Measurements from ENCODE around the gene ADAT1.
A peak's percentile ranks its signal among the peaks of the same experiment; 100 is the strongest.
"Not testable (repeated sequence)": the region's sequence is repeated elsewhere in the genome, so short reads cannot be mapped to it uniquely, and the experiment has no call there.

Gene ADAT1

DNA sequence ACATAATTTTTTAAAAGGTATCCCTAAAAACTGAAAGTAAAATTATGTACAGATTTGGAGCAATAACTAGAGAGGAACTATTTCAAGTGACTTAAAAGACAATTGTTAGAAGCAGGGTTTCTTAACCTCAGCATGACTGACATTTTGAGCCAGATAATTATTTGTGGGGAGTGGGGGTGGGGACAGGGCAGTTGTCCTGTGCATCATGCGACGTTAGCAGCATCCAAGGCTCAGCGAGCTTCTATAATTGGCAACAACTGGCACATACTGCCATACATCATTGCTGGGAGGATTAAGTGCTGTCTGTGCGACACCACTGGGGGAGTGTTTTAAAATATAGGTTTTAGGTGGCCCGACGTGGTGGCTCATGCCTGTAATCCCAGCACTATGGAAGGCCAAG, 29.8 kb downstream of the ADAT1 start:
- peaks cover 25% of the 10 kb centered on the region for H3K4me1 ChIP-seq (ENCODE audit: insufficient read depth, low read length)
- H3K27me3 ChIP-seq (ENCODE audit: control insufficient read depth in 1 of 2, insufficient read depth in 2 of 2, low read length in 2 of 2), result no peaks in the 10 kb centered on the region
- peaks cover 6% of the 10 kb centered on the region for H3K36me3 ChIP-seq (ENCODE audit: insufficient read depth, low read length)
- no peak overlapping the region for H3K27ac ChIP-seq (ENCODE audit: low read depth, low read length)
- H3K4me3 ChIP-seq (ENCODE audit: low read depth in 1 of 2, low read length in 2 of 2), result no peak overlapping the region
- no peak overlapping the region for H3K9ac ChIP-seq (ENCODE audit: low read length)
- H3K9me3 ChIP-seq (ENCODE audit: low read length), result no peaks in the 10 kb centered on the region

DNA sequence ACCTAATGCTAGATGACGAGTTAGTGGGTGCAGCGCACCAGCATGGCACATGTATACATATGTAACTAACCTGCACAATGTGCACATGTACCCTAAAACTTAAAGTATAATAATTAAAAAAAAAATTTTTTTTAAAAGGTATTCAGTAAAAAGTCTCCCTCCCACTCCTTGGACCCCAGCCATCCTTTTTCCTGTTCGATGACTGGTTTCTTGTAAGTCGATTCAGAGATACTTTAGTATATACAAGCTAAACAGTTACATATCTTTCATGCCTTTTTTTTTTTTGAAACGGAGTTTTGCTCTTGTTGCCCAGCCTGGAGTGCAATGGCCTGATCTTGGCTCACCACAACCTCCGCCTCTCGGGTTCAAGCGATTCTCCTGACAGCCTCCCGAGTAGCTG, 31.2 kb downstream of the ADAT1 start:
- H3K4me3 ChIP-seq (ENCODE audit: low read depth in 1 of 2, low read length in 2 of 2); H3K27me3 ChIP-seq (ENCODE audit: control insufficient read depth in 1 of 2, insufficient read depth in 2 of 2, low read length in 2 of 2); H3K27ac ChIP-seq (ENCODE audit: low read depth, low read length); H3K9ac ChIP-seq (ENCODE audit: low read length); H3K36me3 ChIP-seq (ENCODE audit: insufficient read depth, low read length); H3K9me3 ChIP-seq (ENCODE audit: low read length): not testable (repeated sequence)
- peaks cover 25% of the 10 kb centered on the region for H3K4me1 ChIP-seq (ENCODE audit: insufficient read depth, low read length)

DNA sequence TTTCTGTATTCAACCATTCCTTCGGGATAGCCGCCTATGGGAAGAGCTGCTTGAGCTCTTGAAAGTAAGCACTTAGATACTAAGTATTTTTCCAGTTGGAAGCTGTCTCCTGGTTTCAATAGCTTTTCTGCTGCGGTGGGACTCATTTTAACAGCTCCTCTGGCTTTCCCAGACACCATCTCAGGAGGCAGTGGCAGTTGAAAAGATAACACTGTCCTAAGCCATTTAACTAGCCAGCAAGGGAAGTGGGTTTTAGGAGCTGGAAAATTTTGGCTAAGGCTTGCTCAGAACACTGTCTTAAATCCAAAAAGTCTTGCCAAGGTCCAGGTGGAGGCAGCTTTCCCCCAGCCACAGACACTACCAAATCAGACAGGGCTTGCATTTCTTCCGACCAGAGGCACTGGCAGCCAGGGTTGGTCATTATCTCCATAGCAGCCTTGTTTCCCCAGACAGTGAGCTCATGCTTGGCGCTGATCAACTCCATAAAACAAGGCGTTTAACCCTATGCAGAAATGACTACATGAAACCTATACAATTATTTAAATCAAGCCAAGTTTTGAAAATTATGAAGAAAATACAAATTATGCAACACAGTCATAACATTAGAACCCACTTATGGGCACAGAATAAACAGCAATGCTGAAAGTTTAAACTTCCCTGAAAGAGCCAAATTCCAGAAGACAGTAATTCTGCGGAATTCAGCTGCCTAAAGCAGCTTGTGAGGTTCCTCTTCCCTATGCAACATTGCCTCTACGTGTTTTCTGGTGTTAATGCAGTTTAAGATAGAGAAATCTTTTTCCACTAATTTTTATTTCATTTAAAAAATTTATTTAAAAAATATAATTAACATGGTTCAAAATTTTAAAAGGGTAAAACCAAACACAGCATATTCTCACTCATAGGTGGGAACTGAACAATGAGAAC, 31.9 kb downstream of the ADAT1 start:
- Histone ChIP-seq H3K36me3 (ENCODE audit: insufficient read depth, low read length) (no peaks in the 10 kb centered on the region), H3K27me3 (ENCODE audit: control insufficient read depth in 1 of 2, insufficient read depth in 2 of 2, low read length in 2 of 2) (no peaks in the 10 kb centered on the region), H3K4me1 (ENCODE audit: insufficient read depth, low read length) (peaks cover 25% of the 10 kb centered on the region), H3K9me3 (ENCODE audit: low read length) (no peaks in the 10 kb centered on the region), H3K9ac (ENCODE audit: low read length) (peak overlapping the region; percentile 45), H3K4me3 (ENCODE audit: low read depth in 1 of 2, low read length in 2 of 2) (peak overlapping the region in 1 of 2 donors; percentile 51), H3K27ac (ENCODE audit: low read depth, low read length) (peak overlapping the region; percentile 92)

DNA sequence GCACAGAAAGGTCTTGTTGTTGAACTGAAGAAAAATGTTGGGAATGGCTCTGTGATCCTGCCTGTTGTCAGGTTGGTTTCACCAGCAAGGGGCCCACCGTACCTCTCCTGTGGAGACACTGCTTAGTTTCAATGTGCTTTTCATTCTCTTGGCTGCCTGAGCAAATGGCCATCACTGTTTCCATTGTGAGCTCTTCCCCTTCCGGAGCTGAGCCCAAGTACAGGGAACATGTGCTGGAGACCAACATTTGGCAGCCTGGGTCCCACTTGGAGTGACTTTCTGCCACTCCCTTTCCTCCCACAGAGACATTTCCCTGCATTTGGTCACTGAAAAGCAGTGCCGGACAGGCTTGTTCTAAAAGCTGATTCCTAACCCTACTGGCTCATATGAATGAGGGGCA, 33.8 kb downstream of the ADAT1 start:
- no peaks in the 10 kb centered on the region for H3K9me3 ChIP-seq (ENCODE audit: low read length)
- no peaks in the 10 kb centered on the region for H3K27me3 ChIP-seq (ENCODE audit: control insufficient read depth in 1 of 2, insufficient read depth in 2 of 2, low read length in 2 of 2)
- peaks cover 25% of the 10 kb centered on the region for H3K4me1 ChIP-seq (ENCODE audit: insufficient read depth, low read length)
- no peaks in the 10 kb centered on the region for H3K36me3 ChIP-seq (ENCODE audit: insufficient read depth, low read length)
- no peak overlapping the region for H3K27ac ChIP-seq (ENCODE audit: low read depth, low read length)
- no peak overlapping the region for H3K9ac ChIP-seq (ENCODE audit: low read length)
- no peak overlapping the region for H3K4me3 ChIP-seq (ENCODE audit: low read depth in 1 of 2, low read length in 2 of 2)

DNA sequence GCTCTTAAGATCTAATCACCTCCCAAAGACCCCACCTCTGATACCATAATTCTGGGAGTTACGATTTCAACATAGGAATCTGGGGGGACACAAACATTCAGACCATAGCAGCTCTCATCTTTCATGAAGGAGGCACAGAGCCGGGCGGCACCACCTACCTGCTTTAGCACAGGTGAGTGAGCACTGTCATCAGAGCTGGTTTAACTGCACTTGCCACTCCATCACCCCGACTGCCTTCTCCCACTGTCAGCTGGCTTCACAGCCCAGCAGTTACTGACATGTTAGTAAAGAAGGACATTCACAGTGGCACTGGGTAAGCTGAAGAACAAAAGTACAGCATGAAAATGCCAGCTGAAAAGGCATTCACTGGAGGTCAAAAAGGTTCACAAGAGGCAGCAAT, 34.4 kb downstream of the ADAT1 start:
- H3K4me1 ChIP-seq (ENCODE audit: insufficient read depth, low read length), result peaks cover 25% of the 10 kb centered on the region
- H3K4me3 ChIP-seq (ENCODE audit: low read depth in 1 of 2, low read length in 2 of 2), result no peak overlapping the region
- H3K9me3 ChIP-seq (ENCODE audit: low read length), result no peaks in the 10 kb centered on the region
- no peaks in the 10 kb centered on the region for H3K36me3 ChIP-seq (ENCODE audit: insufficient read depth, low read length)
- H3K27me3 ChIP-seq (ENCODE audit: control insufficient read depth in 1 of 2, insufficient read depth in 2 of 2, low read length in 2 of 2), result no peaks in the 10 kb centered on the region
- H3K9ac ChIP-seq (ENCODE audit: low read length), result no peak overlapping the region
- H3K27ac ChIP-seq (ENCODE audit: low read depth, low read length), result no peak overlapping the region

DNA sequence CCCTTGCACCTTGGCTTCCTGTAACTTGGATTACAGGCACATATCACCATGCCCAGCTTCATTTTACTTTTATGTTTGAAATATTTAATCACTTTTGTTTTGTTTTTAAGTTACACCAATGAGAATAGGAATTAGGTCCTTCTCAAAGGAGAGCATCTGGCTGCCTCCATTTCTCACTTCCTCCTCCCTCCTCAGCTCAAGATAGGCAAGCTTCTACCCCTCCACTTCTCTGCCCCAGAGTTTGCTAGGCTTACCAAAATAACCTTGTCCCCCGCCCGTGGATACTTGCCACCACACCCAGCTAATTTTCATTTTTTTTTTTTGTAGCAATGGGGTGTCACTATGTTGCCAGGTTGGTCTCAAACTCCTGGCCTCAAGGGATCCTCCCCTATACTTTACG, 39.0 kb downstream of the ADAT1 start:
- Histone ChIP-seq H3K4me1 (ENCODE audit: insufficient read depth, low read length) (peaks cover 4% of the 10 kb centered on the region), H3K9me3 (ENCODE audit: low read length) (no peaks in the 10 kb centered on the region), H3K4me3 (ENCODE audit: low read depth in 1 of 2, low read length in 2 of 2) (no peak overlapping the region), H3K36me3 (ENCODE audit: insufficient read depth, low read length) (peaks cover 9% of the 10 kb centered on the region), H3K27ac (ENCODE audit: low read depth, low read length) (no peak overlapping the region), H3K9ac (ENCODE audit: low read length) (no peak overlapping the region), H3K27me3 (ENCODE audit: control insufficient read depth in 1 of 2, insufficient read depth in 2 of 2, low read length in 2 of 2) (no peaks in the 10 kb centered on the region)

DNA sequence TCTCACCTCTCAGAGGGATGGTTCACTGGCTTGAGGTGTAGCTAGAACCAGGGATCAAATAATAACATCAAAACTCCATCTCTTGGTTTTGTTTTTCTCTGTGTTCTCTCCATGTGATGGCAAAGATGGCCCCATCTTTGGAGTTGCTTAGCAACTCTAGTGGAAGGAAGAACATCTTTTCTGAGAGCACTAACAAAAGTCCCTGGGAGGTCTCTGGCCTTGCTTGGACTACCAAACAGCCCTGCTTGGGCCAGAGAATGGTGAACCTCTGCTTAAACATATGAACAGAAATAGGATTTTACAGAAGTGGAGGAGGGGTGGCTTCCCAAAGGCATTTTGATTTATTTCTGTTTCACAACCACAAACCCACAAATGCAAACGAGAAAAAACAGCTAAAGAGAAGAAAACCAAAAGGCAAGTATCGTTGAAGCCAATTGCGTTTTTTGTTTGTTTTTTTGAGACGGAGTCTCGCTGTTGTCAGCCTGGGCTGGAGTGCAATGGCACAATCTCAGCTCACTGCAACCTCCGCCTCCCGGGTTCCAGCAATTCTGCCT, 43.7 kb downstream of the ADAT1 start:
- no peak overlapping the region for H3K4me3 ChIP-seq (ENCODE audit: low read depth in 1 of 2, low read length in 2 of 2)

DNA sequence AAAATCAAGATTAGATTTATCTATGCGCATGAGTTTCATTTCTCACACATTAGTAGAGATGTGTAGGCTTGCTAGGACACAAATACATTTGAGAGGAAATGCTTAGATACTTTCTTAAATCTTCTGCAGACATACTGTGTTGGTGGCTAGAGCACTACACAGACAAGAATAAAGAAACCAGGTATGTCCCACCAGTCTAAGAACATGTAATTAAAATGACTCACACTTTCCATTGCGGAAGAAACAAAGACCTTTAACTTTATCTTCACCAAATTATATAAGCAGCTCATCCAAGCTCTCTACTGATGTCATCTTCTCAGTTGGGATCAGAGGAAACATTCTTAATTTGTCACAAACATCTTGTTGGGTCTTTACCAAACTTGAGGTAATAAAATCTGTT, 44.4 kb downstream of the ADAT1 start:
- H3K4me3 ChIP-seq (ENCODE audit: low read depth in 1 of 2, low read length in 2 of 2), result no peak overlapping the region
- H3K4me1 ChIP-seq (ENCODE audit: insufficient read depth, low read length), result peaks cover 7% of the 10 kb centered on the region
- H3K9me3 ChIP-seq (ENCODE audit: low read length), result no peaks in the 10 kb centered on the region
- H3K27me3 ChIP-seq (ENCODE audit: control insufficient read depth in 1 of 2, insufficient read depth in 2 of 2, low read length in 2 of 2), result no peaks in the 10 kb centered on the region
- no peak overlapping the region for H3K27ac ChIP-seq (ENCODE audit: low read depth, low read length)
- H3K36me3 ChIP-seq (ENCODE audit: insufficient read depth, low read length), result peaks cover 48% of the 10 kb centered on the region
- H3K9ac ChIP-seq (ENCODE audit: low read length), result no peak overlapping the region

More for the DNA sequence above, 43.7 kb downstream of the ADAT1 start:
- Histone ChIP-seq H3K9me3 (ENCODE audit: low read length) (no peaks in the 10 kb centered on the region), H3K27me3 (ENCODE audit: control insufficient read depth in 1 of 2, insufficient read depth in 2 of 2, low read length in 2 of 2) (no peaks in the 10 kb centered on the region), H3K4me1 (ENCODE audit: insufficient read depth, low read length) (peaks cover 7% of the 10 kb centered on the region), H3K9ac (ENCODE audit: low read length) (no peak overlapping the region), H3K27ac (ENCODE audit: low read depth, low read length) (no peak overlapping the region), H3K36me3 (ENCODE audit: insufficient read depth, low read length) (peaks cover 42% of the 10 kb centered on the region)

DNA sequence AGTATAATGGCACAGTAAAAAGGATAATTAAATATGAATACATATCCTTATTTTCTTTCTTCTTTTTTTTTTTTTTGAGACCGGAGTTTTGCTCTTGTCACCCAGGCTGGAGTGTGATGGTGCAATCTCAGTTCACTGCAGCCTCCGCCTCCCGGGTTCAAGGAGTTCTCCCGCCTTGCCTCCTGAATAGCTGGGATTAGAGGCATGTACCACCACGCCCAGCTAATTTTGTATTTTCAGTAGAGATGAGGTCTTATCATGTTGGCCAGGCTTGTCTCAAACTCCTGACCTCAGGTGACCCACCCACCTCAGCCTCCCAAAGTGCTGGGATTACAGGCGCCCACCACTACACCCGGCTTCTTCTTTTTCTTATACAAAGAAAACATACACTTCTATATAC, 44.9 kb downstream of the ADAT1 start:
- Histone ChIP-seq H3K27ac (ENCODE audit: low read depth, low read length) (no peak overlapping the region), H3K36me3 (ENCODE audit: insufficient read depth, low read length) (peaks cover 53% of the 10 kb centered on the region), H3K9me3 (ENCODE audit: low read length) (no peaks in the 10 kb centered on the region), H3K9ac (ENCODE audit: low read length) (no peak overlapping the region), H3K4me1 (ENCODE audit: insufficient read depth, low read length) (peaks cover 8% of the 10 kb centered on the region), H3K27me3 (ENCODE audit: control insufficient read depth in 1 of 2, insufficient read depth in 2 of 2, low read length in 2 of 2) (no peaks in the 10 kb centered on the region), H3K4me3 (ENCODE audit: low read depth in 1 of 2, low read length in 2 of 2) (no peak overlapping the region)

DNA sequence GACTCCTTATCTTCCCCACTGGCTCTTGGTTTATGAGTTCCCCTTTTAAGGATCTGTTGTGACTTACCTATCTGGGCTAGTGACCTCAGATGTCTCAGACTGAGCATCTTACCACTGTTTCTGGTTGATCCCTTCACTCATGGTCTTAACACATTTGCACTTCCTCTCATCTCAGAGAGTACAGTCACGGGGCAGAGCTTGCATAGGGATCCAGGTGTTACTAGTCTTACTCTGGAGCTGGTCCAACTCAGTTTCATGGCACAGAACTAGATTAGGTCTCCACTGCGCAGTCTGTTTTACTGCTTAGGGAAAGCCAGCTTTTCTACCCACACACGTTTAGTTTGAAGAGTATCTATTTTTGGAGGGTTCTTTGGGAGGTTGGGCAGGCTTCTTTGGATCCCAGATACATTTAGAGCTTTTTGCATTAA, 46.7 kb downstream of the ADAT1 start:
- H3K9me3 ChIP-seq (ENCODE audit: low read length), result no peaks in the 10 kb centered on the region
- peaks cover 14% of the 10 kb centered on the region for H3K4me1 ChIP-seq (ENCODE audit: insufficient read depth, low read length)
- H3K27ac ChIP-seq (ENCODE audit: low read depth, low read length), result no peak overlapping the region
- no peaks in the 10 kb centered on the region for H3K27me3 ChIP-seq (ENCODE audit: control insufficient read depth in 1 of 2, insufficient read depth in 2 of 2, low read length in 2 of 2)
- H3K9ac ChIP-seq (ENCODE audit: low read length), result no peak overlapping the region
- H3K4me3 ChIP-seq (ENCODE audit: low read depth in 1 of 2, low read length in 2 of 2), result no peak overlapping the region
- H3K36me3 ChIP-seq (ENCODE audit: insufficient read depth, low read length), result peaks cover 67% of the 10 kb centered on the region

DNA sequence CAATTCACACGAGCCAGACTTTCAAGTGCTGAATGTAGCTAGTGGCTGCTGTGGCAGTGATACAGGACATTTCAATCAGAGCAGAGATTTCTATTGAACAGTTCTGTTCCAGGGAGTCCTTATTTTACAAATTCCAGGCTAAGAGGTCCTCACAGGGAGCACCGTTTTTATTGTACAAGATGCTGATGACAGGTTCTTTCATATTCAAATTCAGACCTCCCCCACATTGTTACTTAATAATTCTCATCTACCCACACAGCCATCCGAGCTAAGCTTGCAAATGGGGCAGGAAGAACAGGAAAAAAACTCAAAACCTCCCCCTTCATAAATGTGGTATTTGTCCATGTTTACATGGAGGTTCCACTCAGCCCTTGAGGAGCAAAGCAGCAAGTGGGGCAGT, 47.1 kb downstream of the ADAT1 start:
- Histone ChIP-seq H3K27me3 (ENCODE audit: control insufficient read depth in 1 of 2, insufficient read depth in 2 of 2, low read length in 2 of 2) (no peaks in the 10 kb centered on the region), H3K9ac (ENCODE audit: low read length) (no peak overlapping the region), H3K36me3 (ENCODE audit: insufficient read depth, low read length) (peaks cover 71% of the 10 kb centered on the region), H3K4me3 (ENCODE audit: low read depth in 1 of 2, low read length in 2 of 2) (no peak overlapping the region), H3K4me1 (ENCODE audit: insufficient read depth, low read length) (peaks cover 14% of the 10 kb centered on the region), H3K9me3 (ENCODE audit: low read length) (no peaks in the 10 kb centered on the region), H3K27ac (ENCODE audit: low read depth, low read length) (no peak overlapping the region)

DNA sequence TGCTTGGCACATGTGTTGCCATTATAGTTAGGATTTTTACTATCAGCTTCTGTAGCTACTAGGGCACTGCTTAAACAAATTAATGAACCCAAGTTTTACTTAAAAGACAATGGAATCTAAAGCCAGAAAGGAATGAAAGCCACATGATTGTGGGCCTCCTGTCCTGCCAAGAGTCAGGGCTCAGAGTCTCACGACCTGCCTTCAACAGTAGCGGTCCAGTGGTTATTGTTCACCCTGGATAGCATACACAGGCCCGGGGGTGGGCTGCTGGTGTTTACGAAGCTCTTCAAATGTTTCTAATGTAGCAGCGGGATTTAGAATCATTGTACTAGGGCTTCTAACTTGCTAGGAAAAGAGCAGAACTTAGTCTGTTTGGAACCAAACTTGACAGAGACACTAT, 49.1 kb downstream of the ADAT1 start:
- H3K4me1 ChIP-seq (ENCODE audit: insufficient read depth, low read length), result peaks cover 23% of the 10 kb centered on the region
- no peak overlapping the region for H3K27ac ChIP-seq (ENCODE audit: low read depth, low read length)
- H3K9me3 ChIP-seq (ENCODE audit: low read length), result no peaks in the 10 kb centered on the region
- H3K4me3 ChIP-seq (ENCODE audit: low read depth in 1 of 2, low read length in 2 of 2), result no peak overlapping the region
- H3K9ac ChIP-seq (ENCODE audit: low read length), result no peak overlapping the region
- H3K27me3 ChIP-seq (ENCODE audit: control insufficient read depth in 1 of 2, insufficient read depth in 2 of 2, low read length in 2 of 2), result no peaks in the 10 kb centered on the region
- H3K36me3 ChIP-seq (ENCODE audit: insufficient read depth, low read length), result peaks cover 79% of the 10 kb centered on the region
